GM21526 (cell line): ENCODE results near the gene ARSK.
"Not testable (repeated sequence)": the region's sequence is repeated elsewhere in the genome, so short reads cannot be mapped to it uniquely, and the experiment has no call there.

ENCODE experiments used
- ATAC-seq: cut with Tn5 transposase; IDR thresholded peaks from one replicate; pipeline ENCODE4 v1.9.1; 2021; ENCODE audit warnings: moderate library complexity; ENCODE audit not compliant: unreplicated experiment, low FRiP score

Gene ARSK

DNA sequence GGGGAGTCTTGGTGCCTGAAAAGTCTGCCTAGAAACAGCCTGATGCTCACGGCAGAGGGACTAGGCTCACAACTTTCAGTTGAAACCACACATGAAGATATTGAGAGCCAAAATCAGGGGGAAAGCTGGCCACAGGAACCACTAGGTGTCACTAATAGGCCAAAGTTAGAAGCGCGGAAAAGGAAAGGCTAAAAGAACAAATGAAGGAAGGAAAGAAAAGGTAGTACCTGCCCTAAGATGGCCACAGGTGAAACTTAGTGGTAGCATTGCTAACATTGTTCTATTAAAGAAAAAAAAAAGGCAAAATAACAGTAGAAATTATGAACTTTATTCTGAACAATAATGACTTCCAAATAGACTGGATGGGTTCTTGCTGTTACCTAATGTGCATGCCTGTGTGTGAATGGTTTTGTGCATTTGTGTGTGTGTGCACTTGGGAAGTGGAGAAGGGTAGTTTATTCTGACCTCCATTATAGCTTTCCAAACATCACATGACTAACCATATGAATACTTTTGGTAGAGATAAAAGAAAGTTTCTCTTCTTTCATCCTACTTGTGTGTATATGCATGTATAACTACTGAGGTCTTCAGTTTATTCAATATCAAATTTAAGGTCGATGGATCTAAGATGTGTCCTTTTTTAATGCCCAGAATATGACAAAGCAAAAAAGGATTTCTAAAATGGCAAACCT is 89.6 kb downstream of the ARSK start:
- peak; percentile 37 for ATAC-seq

DNA sequence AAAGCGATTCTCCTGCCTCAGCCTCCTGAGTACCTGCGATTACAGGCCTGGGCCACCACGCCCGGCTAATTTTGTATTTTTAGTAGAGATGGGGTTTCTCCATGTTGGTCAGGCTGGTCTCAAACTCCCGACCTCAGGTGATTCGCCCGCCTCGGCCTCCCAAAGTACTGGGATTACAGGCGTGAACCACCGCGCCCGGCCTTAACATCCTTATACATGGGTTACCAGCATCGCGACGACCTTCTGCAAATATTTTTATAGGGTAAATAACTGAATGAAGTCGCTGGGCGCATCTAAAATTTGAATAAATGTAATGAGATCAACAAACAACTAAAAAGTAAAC is 91.3 kb downstream of the ARSK start:
- not testable (repeated sequence) for ATAC-seq

DNA sequence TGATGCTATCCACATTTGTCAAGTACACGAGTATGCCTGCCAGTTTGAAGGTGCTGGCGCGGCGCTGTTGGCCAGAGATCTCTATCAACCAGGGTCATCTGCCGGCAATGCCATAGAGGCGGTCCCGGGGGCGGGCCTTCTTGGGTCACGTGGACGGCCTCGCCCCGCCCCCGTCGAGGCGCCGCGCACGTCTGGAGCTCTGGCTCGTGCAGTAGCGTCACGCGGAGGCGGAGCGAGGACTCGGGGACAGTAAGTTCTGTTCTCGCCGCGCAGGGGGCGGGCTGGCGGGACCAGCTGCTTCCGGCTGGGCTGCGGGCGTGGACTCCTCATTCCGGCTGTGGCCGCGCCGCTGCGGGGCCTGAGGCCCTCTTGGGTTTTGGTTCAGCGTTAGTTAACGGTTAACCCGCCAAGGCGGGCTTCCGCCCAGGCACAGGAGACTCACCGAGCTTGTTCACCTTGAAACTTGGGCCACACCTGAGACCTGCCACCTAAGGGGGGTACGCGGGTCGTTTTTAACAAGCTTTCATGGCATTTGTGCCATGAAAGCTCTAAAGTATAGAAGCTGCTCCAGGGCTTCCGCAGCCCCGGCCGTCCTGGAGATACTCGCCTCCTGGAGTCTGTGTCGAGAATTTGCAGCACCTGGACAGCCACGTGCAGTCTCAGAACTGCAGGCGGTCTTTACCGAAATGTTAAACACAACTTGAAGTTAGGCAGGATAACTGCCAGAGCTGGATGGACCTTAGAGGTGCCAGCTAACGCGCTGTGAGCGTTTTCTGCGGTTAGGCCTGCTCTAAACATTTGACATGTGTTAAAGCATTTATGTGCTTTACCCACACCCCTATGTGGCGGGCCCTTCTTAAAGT is 91.9 kb downstream of the ARSK start, which contains the start of gene RFESD:
RFESD (plus strand) TSS at position 209 of the 863 bp plus-strand sequence. CDS start 5,495 bp downstream, outside the sequence.
- ATAC-seq, result peak; percentile 95

DNA sequence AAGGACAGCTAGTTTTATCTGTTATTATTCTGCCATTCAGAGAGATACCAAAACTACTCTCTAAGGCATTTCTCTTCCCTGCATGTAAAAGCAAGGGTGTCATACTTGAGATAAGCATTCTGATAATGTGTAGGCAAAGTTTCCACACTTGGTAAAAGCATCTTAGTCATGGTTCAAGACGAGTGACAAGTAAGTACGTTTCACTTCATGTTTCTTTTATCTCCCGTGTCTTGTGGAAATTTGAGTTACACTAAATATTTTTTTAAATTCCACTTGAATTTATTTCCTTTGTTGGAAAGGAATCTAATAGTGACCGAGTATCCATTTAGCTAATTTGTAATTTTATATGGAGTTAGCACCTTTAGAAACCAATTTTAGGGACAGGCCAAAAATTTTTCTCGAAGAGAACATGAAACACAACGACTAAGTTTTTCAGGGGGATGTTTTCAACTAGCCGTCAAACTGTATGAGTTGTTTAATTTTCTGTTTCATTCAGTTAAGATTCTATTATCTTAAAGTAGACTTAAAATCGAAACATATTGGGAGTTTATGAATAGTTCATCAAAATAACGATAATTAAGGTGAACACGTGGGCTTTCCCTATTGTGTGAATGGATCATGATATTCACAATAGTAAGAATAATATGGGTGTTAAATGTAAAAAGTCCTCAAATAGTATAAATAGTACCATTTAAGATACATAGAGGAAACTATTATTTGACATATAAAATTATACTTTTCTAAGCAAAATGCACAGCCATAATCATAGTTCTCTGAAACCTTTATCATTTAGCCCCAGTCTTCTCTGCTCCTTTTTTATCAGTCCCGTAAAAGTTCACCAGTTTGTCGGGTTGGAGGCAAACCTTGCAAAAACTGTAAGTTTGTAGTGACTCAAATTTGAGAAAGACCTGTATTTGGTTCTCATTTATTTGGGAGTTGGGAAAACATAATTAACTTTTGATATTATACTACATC is 93.3 kb downstream of the ARSK start:
- ATAC-seq, result no peak

DNA sequence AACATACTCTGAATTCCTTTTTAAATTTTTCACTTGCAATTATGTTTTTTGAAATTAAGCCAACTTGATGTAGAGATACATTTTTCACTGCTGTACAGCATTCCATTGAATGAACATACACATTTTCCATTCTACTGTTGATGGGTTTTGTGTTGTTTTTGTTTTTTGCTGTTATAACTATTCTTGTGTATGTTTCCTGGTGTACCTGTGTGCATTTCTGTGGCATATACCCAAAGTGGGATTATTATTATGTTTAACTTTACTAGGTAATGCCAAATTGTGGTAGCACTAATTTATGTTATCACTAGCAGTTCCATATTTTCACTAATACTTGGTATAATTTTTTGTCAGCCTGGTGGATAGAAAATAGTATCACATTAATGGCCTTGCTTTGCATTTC is 94.4 kb downstream of the ARSK start:
- ATAC-seq, result no peak

DNA sequence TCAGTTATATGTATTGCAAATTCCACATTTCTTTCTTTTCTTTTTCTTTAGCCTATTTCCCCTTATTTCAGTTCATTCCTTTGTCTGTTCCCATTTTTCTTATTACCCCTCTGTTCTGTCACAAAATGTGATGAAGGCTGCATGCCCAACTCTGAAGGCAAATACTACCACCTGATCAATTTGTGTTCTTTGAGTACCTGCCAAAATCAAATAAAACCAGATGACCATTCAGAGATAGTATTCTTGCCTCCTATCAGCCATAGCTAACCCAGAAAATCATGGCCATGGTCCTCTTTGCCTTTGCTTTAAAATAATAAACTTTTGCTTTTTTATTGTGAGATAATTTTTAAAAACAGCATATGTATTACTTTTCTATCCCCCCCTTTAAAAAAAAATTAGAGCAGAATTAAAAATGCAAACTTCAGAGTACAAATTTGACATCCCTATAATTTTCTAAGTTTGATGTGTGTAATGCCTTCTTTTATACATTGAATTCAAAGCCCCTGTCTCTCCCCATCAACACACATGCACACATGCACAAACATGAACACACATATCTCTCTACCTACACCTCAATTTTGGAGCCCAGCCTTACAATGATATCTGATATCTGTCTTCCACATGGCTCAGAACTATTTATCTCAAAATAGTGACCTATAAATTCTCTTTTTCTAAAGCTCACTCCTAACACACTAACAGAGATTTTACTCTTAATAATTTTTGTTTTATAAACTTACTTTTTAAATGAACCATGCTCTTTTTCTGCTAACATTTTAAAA is 95.1 kb downstream of the ARSK start:
- no peak for ATAC-seq

DNA sequence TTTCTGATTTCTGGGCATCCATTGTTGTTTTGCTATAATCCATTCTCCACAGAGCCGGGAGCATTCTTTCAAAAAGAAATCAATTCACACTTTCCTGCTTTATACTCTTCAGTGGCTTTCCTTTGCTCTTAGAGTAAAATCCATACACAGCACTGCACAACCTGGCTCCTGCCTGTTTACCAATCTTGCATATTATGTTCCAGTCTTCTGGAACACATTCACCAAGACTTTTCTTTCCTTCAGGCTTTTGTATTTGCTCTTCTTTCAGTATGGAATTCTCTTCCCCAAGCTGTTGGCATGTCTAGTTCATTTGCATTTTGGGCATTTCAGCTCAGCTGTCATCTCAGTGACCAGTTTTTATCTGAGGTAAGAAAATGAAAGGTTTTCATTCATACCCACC is 97.9 kb downstream of the ARSK start:
- ATAC-seq, result no peak

DNA sequence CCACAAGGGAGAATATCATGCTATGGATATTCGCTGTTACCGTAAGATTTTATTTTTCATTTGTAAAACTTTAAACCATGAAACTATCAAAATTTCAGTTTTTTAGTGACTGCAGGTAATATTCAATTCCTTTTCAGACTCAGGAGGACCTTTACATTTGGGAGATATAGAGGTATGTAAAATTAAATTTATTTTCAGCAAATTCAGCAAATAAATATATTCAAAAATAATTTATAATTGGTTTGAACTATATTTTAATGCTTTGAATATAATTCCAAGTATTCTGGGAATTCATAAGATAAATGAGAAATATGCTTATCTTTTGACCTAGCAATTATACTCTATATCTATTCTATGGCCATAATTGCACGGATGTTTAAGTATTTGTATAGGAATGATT is 99.3 kb downstream of the ARSK start:
- no peak for ATAC-seq
